ENCODE measurements around the gene C16orf82. TPM values are rescaled to one million over a fixed set of nuclear protein-coding genes. Genes with fewer than 3 reads are reported as not detected.

C16orf82 gene
- total RNA-seq (2022): not detected in 2 replicates
- Bru-seq, nascent RNA: not detected
- BruChase-seq, experiment 1, labeled RNA remaining after a 6-hour chase: not detected
- not detected for BruChase-seq, experiment 2, labeled RNA remaining after a 2-hour chase
- long read RNA-seq: 0 reads

DNA sequence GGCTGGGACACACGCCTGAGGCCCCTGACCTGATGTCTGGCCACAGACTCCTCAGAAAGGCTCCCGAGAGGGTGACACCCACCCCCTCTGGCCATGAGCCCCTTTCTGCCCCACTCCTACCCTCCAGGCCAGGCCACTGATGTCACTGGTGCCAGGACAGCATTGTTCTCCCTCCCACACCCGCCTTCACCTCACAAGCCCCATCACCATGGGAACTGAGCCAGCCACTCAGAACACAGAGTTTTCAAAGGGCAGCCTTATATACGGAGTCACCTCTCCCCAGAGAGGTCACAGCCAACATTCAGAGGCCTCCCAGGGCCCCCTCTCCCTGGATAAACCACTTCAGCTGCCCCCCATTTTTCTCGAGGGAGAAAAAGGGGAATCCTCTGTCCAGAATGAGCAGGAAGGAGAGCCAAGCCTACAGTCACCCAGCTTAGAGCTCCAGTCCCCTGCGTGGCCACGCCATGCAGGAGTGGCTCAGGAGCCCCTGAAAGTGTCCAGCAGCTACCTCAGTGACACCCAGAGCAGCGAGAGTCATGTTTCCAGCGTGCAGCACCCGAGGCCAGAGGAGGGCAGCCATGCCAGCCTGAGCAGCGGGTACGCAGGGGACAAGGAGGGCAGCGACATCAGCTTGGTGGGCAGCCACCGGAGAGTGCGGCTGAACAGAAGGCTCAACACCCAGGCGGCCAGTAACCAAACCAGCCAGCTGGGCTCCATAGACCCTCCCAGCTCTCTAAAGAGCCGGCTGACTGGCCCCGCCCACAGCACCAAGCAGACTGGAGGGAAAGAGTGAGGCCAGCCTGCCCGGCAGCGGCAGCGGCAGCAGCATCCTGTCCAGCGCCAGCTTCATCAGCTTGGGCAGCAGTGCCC is at the start of gene C16orf82:
TSS of gene C16orf82 (plus strand) at position 260 of the 870 bp plus-strand sequence.
- Mint-ChIP-seq H3K27me3 (ENCODE audit: unreplicated experiment) (peaks cover 93% of the 10 kb centered on the region), H3K9me3 (ENCODE audit: low read depth, unreplicated experiment) (no peaks in the 10 kb centered on the region), H3K36me3 (ENCODE audit: insufficient read depth, unreplicated experiment) (peaks cover 4% of the 10 kb centered on the region), H3K4me3 (ENCODE audit: low read depth, unreplicated experiment) (no peak within 1 kb of the TSS), H3K4me1 (ENCODE audit: low read depth, unreplicated experiment) (no peaks in the 10 kb centered on the region), H3K27ac (ENCODE audit: unreplicated experiment) (no peak within 1 kb of the TSS)
- no TSS peak for BruUV-seq (replicated peaks)
- intact Hi-C loops (cut with micrococcal nuclease; ENCODE audit: unreplicated experiment): loop anchor here (10.0 kb wide), 1 partner anchor 62 kb away; no protein-coding TSS in a partner anchor
- TF ChIP-seq, protein P1, sequence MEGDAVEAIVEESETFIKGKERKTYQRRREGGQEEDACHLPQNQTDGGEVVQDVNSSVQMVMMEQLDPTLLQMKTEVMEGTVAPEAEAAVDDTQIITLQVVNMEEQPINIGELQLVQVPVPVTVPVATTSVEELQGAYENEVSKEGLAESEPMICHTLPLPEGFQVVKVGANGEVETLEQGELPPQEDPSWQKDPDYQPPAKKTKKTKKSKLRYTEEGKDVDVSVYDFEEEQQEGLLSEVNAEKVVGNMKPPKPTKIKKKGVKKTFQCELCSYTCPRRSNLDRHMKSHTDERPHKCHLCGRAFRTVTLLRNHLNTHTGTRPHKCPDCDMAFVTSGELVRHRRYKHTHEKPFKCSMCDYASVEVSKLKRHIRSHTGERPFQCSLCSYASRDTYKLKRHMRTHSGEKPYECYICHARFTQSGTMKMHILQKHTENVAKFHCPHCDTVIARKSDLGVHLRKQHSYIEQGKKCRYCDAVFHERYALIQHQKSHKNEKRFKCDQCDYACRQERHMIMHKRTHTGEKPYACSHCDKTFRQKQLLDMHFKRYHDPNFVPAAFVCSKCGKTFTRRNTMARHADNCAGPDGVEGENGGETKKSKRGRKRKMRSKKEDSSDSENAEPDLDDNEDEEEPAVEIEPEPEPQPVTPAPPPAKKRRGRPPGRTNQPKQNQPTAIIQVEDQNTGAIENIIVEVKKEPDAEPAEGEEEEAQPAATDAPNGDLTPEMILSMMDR (IDR thresholded peaks at IDR 0.05; ENCODE audit: unreplicated experiment): no peak
- DNase-seq: no peak
- CTCF ChIA-PET: no interaction called here

DNA sequence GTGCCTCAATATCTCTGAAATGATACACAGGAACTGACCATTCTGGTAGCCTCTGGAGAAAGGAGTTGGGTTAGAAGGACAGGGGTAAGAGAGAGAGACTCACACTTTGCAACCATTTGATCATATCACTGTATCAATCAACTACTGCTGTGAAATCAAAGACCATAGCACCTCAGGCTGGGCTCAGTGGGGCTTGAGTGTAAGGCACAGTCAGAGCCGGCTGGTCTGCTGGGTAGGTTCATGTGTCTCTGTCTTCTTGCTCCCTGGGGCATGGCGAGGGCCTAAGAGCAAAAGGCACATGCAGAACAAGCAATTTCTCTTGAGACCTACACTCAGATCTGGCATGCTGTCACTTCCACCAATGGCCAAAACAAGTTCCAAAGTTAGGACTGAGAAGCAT is 46.7 kb upstream of the C16orf82 start:
- Mint-ChIP-seq H3K36me3 (ENCODE audit: insufficient read depth, unreplicated experiment) (no peaks in the 10 kb centered on the region), H3K4me3 (ENCODE audit: low read depth, unreplicated experiment) (no peak overlapping the region), H3K27ac (ENCODE audit: unreplicated experiment) (no peak overlapping the region), H3K4me1 (ENCODE audit: low read depth, unreplicated experiment) (no peaks in the 10 kb centered on the region), H3K27me3 (ENCODE audit: unreplicated experiment) (peaks cover 40% of the 10 kb centered on the region), H3K9me3 (ENCODE audit: low read depth, unreplicated experiment) (no peaks in the 10 kb centered on the region)
- TF ChIP-seq, protein P1 (IDR thresholded peaks at IDR 0.05; ENCODE audit: unreplicated experiment): no peak
- intact Hi-C loops (cut with micrococcal nuclease; ENCODE audit: unreplicated experiment): no loop called here
- no TSS peak for BruUV-seq (replicated peaks)
- CTCF ChIA-PET: no interaction called here
- no peak for DNase-seq

DNA sequence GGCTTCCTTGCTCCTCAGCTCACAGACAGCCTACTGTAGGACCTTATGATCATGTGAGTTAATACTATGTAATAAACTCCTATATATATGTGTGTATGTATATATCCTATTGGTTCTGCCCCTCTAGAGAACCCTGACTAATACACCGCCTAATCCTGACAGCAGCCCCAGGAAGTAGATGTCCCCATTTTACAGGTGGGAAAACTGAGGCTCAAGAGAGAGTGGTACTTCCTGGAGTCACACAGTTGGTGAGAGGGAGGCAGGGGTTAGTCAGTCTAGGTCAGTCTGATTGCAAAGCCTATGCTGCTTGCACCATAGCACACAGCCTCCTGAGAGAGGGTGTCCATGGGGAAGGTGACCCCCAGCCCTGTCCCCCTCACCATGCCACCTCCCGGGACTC is 42.7 kb upstream of the C16orf82 start:
- no peaks in the 10 kb centered on the region for H3K9me3 Mint-ChIP-seq (ENCODE audit: low read depth, unreplicated experiment)
- no peak overlapping the region for H3K27ac Mint-ChIP-seq (ENCODE audit: unreplicated experiment)
- CTCF ChIA-PET: no interaction called here
- no peaks in the 10 kb centered on the region for H3K36me3 Mint-ChIP-seq (ENCODE audit: insufficient read depth, unreplicated experiment)
- H3K4me3 Mint-ChIP-seq (ENCODE audit: low read depth, unreplicated experiment): no peak overlapping the region
- no peaks in the 10 kb centered on the region for H3K4me1 Mint-ChIP-seq (ENCODE audit: low read depth, unreplicated experiment)
- BruUV-seq (replicated peaks): no TSS peak
- TF ChIP-seq, protein P1 (IDR thresholded peaks at IDR 0.05; ENCODE audit: unreplicated experiment): no peak
- DNase-seq: no peak
- intact Hi-C loops (cut with micrococcal nuclease; ENCODE audit: unreplicated experiment): no loop called here
- H3K27me3 Mint-ChIP-seq (ENCODE audit: unreplicated experiment): peaks cover 29% of the 10 kb centered on the region

DNA sequence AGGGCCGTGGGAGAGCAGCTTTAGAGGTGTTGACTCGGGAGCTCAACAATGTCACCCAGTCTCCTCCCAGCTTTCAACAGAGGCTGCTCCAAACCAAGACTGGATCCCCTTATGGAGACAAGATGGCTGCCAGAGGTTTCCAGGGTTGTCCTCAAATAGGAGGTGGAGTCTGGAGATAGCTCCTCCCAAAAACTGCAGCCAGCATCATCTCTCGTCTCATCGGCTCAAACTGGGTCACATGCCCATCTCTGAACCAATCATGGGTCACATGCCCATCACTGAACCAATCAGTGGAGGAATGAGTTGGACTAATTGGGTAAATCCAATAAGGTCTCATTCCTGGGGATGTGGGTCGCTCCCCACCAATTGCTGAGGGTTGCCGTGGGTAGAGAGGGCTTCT is 41.1 kb upstream of the C16orf82 start:
- no peaks in the 10 kb centered on the region for H3K9me3 Mint-ChIP-seq (ENCODE audit: low read depth, unreplicated experiment)
- CTCF ChIA-PET: no interaction called here
- no peaks in the 10 kb centered on the region for H3K36me3 Mint-ChIP-seq (ENCODE audit: insufficient read depth, unreplicated experiment)
- BruUV-seq (replicated peaks): no TSS peak
- intact Hi-C loops (cut with micrococcal nuclease; ENCODE audit: unreplicated experiment): no loop called here
- H3K4me1 Mint-ChIP-seq (ENCODE audit: low read depth, unreplicated experiment): no peaks in the 10 kb centered on the region
- H3K27me3 Mint-ChIP-seq (ENCODE audit: unreplicated experiment): peaks cover 28% of the 10 kb centered on the region
- H3K27ac Mint-ChIP-seq (ENCODE audit: unreplicated experiment): no peak overlapping the region
- TF ChIP-seq, protein P1 (IDR thresholded peaks at IDR 0.05; ENCODE audit: unreplicated experiment): no peak
- H3K4me3 Mint-ChIP-seq (ENCODE audit: low read depth, unreplicated experiment): no peak overlapping the region
- no peak for DNase-seq

All from Calu3 (cell line).